AG04450 (cell line): ENCODE data around the gene ATP5PD. TPM values are rescaled to one million over a fixed set of nuclear protein-coding genes. Genes with fewer than 3 reads are reported as not detected.

ENCODE experiments used
- CTCF ChIA-PET: fragments of 300-600, 350-600 bp; formaldehyde crosslinking; extraction: SDS; loops from one replicate; lab custom pipeline; 2022; ENCODE audit warnings: antibody characterized with exemption, inconsistent platforms; lab: Charles Lee
- POLR2A ChIA-PET: fragments of 350-600 bp; formaldehyde crosslinking; extraction: SDS; loops from one replicate; lab custom pipeline; 2021; ENCODE audit warnings: antibody characterized with exemption, inconsistent platforms; lab: Yijun Ruan, JAX
- DNase-seq: peaks from one replicate; pipeline ENCODE4 v3.0.0-alpha.2; 2011; ENCODE audit warnings: low read depth, low spot score
- H3K27ac ChIP-seq: one replicate; pipeline ENCODE4 v1.5.1; 2012; ENCODE audit warnings: low read depth, low read length, control low read depth
- H3K27me3 ChIP-seq: one replicate; pipeline ENCODE4 v1.6.0; 2012; ENCODE audit warnings: low read length; ENCODE audit not compliant: control insufficient read depth, insufficient read depth
- H3K4me3 ChIP-seq: 2 replicates; pipeline ENCODE4 v1.5.1; 2011; ENCODE audit warnings: mild to moderate bottlenecking, low read depth, low read length, control low read depth
- H3K9me3 ChIP-seq: 2 replicates; pipeline ENCODE4 v1.5.1; 2012; ENCODE audit warnings: low read length; ENCODE audit not compliant: control insufficient read depth, insufficient read depth
- polyA plus RNA-seq: library from polyadenylated mRNA; depleted of rRNA; stranded (reverse); fragments of >200 nt; gene quantifications from 2 replicates; pipeline ENCODE4 v1.2.3, GENCODE V29; 2011
- TF ChIP-seq, protein P1 (sequence below): IDR thresholded peaks from 2 replicates; pipeline ENCODE4 v1.5.1; 2011; ENCODE audit warnings: low read depth, low read length, control low read depth, inconsistent platforms

Gene ATP5PD
- polyA plus RNA-seq, 1 experiment: 281 TPM

DNA sequence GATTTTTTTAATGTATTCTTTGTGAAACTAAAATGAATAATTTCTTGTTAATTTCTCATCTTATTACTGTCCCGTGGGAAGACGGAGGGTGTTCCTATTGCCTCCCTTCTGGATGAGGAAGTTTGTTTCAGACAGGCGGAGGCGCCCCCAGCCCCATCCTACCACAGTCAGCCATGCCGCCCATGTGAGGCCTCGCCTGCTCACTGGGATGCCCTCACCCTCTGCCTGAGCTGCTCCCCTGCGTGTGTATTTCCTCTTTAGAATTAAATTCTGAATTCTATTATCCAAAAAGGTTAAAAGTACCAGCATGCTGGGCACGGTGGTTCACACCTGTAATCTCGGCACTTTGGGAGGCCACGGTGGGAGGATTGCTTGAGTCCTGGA, 14.3 kb upstream of the ATP5PD start:
- POLR2A ChIA-PET: interaction anchor here (1.0 kb wide), 1 partner anchor 48 kb away, joined by 3 read pairs; no protein-coding TSS in a partner anchor

DNA sequence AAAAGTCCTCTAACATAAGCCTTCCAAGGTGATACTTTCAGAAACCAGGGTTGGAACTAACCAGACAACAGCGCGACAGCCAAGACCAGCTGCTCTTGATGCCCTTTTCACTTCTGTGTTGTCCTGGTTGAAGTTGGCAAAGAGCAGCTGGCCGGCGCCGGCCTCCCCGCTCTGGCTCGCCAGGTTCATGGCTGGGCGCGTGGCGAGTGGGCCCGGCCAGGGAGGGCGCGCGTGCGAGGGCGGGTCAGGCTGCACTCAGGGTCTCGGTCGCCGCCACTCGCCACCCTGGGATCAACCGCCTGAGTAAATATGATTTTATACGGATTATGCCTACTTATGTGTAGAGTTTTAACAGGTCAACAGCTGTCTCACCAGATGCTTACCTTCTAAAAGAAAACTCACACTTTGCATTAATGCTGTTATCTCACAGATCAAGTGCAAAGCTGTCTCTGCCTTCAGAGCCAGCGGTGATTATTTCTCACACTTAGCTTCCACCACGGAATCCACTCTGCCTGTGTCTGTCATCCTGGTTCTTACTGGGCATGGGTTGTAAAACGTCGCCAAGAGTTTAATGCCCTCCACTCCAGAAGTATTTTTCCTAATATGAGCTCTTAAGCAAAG, 13.8 kb upstream of the ATP5PD start:
- DNase-seq: no peak
- Histone ChIP-seq H3K4me3 (no peak overlapping the region), H3K27ac (no peak overlapping the region), H3K27me3 (no peaks in the 10 kb centered on the region), H3K9me3 (no peaks in the 10 kb centered on the region)
- POLR2A ChIA-PET: interaction anchor here (0.7 to 1.2 kb wide), 6 partner anchors 24 to 160 kb away, joined by 3 to 6 read pairs (median 4); partner anchors contain the start of gene SLC16A5
- TF ChIP-seq, protein P1, sequence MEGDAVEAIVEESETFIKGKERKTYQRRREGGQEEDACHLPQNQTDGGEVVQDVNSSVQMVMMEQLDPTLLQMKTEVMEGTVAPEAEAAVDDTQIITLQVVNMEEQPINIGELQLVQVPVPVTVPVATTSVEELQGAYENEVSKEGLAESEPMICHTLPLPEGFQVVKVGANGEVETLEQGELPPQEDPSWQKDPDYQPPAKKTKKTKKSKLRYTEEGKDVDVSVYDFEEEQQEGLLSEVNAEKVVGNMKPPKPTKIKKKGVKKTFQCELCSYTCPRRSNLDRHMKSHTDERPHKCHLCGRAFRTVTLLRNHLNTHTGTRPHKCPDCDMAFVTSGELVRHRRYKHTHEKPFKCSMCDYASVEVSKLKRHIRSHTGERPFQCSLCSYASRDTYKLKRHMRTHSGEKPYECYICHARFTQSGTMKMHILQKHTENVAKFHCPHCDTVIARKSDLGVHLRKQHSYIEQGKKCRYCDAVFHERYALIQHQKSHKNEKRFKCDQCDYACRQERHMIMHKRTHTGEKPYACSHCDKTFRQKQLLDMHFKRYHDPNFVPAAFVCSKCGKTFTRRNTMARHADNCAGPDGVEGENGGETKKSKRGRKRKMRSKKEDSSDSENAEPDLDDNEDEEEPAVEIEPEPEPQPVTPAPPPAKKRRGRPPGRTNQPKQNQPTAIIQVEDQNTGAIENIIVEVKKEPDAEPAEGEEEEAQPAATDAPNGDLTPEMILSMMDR: no peak
- CTCF ChIA-PET: interaction anchor here (0.7 to 4.4 kb wide), 35 partner anchors 9 to 210 kb away, joined by 3 to 61 read pairs (median 5); partner anchors contain the start of genes ARMC7, CDR2L, MIF4GD and NT5C

More for the DNA sequence above, 14.3 kb upstream of the ATP5PD start:
- DNase-seq: no peak
- H3K9me3 ChIP-seq: no peaks in the 10 kb centered on the region
- CTCF ChIA-PET: interaction anchor here (0.7 to 4.4 kb wide), 15 partner anchors 8 to 210 kb away, joined by 3 to 61 read pairs (median 13); partner anchors contain the start of genes ARMC7, CDR2L, MIF4GD and NUP85
- TF ChIP-seq, protein P1: no peak
- H3K4me3 ChIP-seq: no peak overlapping the region
- no peak overlapping the region for H3K27ac ChIP-seq
- no peaks in the 10 kb centered on the region for H3K27me3 ChIP-seq

DNA sequence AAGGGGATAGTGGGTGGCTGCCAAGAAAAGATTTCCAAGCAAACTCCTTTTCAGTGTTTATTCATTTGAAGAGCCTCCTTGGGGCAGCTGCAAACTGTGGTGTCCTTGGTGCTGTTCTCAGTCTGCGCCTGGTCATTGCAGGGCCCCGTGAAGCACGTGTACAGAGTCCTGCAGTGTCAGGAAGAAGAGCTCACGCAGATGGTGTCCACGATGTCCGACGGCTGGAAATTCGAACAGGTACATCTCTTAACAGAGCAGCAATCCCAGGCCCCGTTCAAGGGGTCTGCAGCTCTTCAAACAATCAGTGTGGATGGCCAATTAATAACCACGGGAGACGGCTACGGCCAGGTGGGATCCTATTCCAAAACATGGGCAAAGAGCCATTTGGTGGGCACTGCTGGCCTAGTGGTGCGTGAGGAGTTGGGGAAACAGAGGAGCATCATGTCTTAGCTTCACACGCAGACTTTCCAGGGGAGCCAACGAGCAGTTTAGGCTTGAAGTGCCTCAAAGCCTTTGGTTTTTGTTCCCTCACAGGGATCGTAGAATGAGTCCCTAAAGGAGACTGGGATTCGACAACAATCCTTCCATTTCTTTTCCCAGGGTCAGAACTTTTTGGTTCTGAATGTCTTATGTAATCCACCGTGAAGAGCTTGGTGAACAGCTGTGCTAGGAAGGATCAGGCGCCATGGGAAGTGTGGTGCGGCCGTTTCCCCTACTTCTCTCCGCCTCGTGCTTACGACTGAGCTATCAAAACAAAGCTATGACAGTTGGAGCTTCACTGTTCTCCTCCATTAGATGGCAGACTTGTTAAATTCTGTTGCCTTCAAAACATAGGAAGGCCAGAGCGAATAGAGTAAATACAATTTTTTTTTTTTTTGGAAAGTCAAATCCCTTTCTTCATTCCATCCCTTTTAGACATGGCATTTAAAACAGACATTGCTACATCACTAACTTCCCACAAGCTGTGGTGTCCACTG, 12.9 kb upstream of the ATP5PD start:
- Histone ChIP-seq H3K27me3 (no peaks in the 10 kb centered on the region), H3K4me3 (no peak overlapping the region), H3K9me3 (no peaks in the 10 kb centered on the region), H3K27ac (no peak overlapping the region)
- POLR2A ChIA-PET: interaction anchor here (0.6 to 1.2 kb wide), 8 partner anchors 23 to 161 kb away, joined by 3 to 6 read pairs (median 4); partner anchors contain the start of genes NT5C and SLC16A5
- peak; percentile 54 for DNase-seq
- CTCF ChIA-PET: interaction anchor here (0.5 to 4.4 kb wide), 41 partner anchors 10 to 211 kb away, joined by 3 to 61 read pairs (median 5); partner anchors contain the start of genes ARMC7, CDR2L, MIF4GD and NT5C
- TF ChIP-seq, protein P1: peak; percentile 65

DNA sequence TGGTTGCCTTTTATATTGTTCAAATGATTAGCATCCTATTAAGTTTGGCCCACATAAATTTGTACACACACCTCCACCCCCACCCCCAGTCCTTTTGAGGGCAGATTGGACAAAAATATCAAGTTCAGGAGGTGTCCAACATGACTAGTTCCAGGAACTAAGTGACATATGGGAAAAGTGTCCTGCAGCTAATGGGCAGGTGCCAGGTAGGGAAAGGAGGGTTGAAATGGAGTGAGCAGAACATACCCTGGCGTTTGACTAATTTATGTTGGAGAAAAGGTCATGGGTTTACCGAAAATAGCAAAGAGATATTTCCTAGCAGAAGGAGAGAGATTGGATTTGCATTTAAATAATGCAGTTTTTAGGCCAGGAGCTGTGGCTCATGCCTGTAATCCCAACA, 5.2 kb upstream of the ATP5PD start:
- Histone ChIP-seq H3K4me3 (no peak overlapping the region), H3K27ac (no peak overlapping the region), H3K9me3 (no peaks in the 10 kb centered on the region), H3K27me3 (no peaks in the 10 kb centered on the region)
- ChIA-PET CTCF (interaction anchor here (0.6 to 0.7 kb wide), 2 partner anchors 90 to 94 kb away, joined by 3 read pairs; no protein-coding TSS in a partner anchor), POLR2A (no interaction called here)
- no peak for DNase-seq
- TF ChIP-seq, protein P1: no peak
